ENCODE measurements around the gene PANX1. TPM values are rescaled to one million over a fixed set of nuclear protein-coding genes. Genes with fewer than 3 reads are reported as not detected.

Gene PANX1
- total RNA-seq, 6 experiments from 2014 or later = 9.3 to 20.4 (median 13.7) TPM

- intact Hi-C loops (cut with DNase I) = no loop called here
Measured at GRCh38 chr11:94203070-94203469, 74.4 kb downstream of the PANX1 start.

GRCh38 chr11:94211261-94211830 lies 82.7 kb downstream of the PANX1 start:
- Histone ChIP-seq H3K4me1 (no peaks in the 10 kb centered on the region), H3K27ac (no peak overlapping the region), H3K27me3 (no peaks in the 10 kb centered on the region), H3K4me3 (no peak overlapping the region), H3K9me3 (no peaks in the 10 kb centered on the region), H3K36me3 (no peaks in the 10 kb centered on the region)
- intact Hi-C loops (cut with DNase I) = no loop called here
- no peak for TF ChIP-seq CTCF (IDR thresholded peaks at IDR 0.05)
- ATAC-seq = no peak
- DNase-seq = no peak
- WGBS (ENCODE audit: insufficient coverage, low coverage, low lambda C conversion rate, missing lambda C conversion rate) = 48% methylated on average over 2 of the region's 2 CpGs

More at GRCh38 chr11:94203070-94203469, 74.4 kb downstream of the PANX1 start:
- no peaks in the 10 kb centered on the region for H3K27me3 ChIP-seq
- H3K4me1 ChIP-seq = peaks cover 0 to 22% (median 6%) of the 10 kb centered on the region in 4 donors
- no peak overlapping the region for H3K27ac ChIP-seq
- DNase-seq = no peak
- no peaks in the 10 kb centered on the region for H3K36me3 ChIP-seq
- TF ChIP-seq POLR2A (IDR thresholded peaks at IDR 0.05) (no peak), CTCF (IDR thresholded peaks at IDR 0.05) (no peak)
- ATAC-seq = no peak
- no peaks in the 10 kb centered on the region for H3K9me3 ChIP-seq
- WGBS (ENCODE audit: insufficient coverage, low coverage, low lambda C conversion rate, missing lambda C conversion rate) = 77% methylated on average over 3 of the region's 3 CpGs
- no peak overlapping the region for H3K4me3 ChIP-seq

- ATAC-seq = no peak
- TF ChIP-seq POLR2A (IDR thresholded peaks at IDR 0.05) (no peak), CTCF (IDR thresholded peaks at IDR 0.05) (no peak)
- 54% methylated on average over 2 of the region's 2 CpGs for WGBS (ENCODE audit: insufficient coverage, low coverage, low lambda C conversion rate, missing lambda C conversion rate)
Measured at GRCh38 chr11:94212898-94213297, 84.3 kb downstream of the PANX1 start.

GRCh38 chr11:94217705-94218104 lies 89.1 kb downstream of the PANX1 start:
- no peaks in the 10 kb centered on the region for H3K9me3 ChIP-seq
- H3K36me3 ChIP-seq = no peaks in the 10 kb centered on the region
- H3K4me1 ChIP-seq = no peaks in the 10 kb centered on the region
- no peak for ATAC-seq
- intact Hi-C loops (cut with DNase I) = no loop called here
- TF ChIP-seq CTCF (IDR thresholded peaks at IDR 0.05) (no peak), POLR2A (IDR thresholded peaks at IDR 0.05) (no peak)
- H3K27me3 ChIP-seq = no peaks in the 10 kb centered on the region
- no peak overlapping the region for H3K27ac ChIP-seq
- 53% methylated on average over 1 of the region's 1 CpG for WGBS (ENCODE audit: insufficient coverage, low coverage, low lambda C conversion rate, missing lambda C conversion rate)
- DNase-seq = no peak
- H3K4me3 ChIP-seq = no peak overlapping the region

More at GRCh38 chr11:94212898-94213297, 84.3 kb downstream of the PANX1 start:
- DNase-seq = no peak
- Histone ChIP-seq H3K9me3 (no peaks in the 10 kb centered on the region), H3K27ac (no peak overlapping the region), H3K36me3 (no peaks in the 10 kb centered on the region), H3K4me3 (no peak overlapping the region), H3K27me3 (no peaks in the 10 kb centered on the region), H3K4me1 (no peaks in the 10 kb centered on the region)
- intact Hi-C loops (cut with DNase I) = no loop called here

DNA sequence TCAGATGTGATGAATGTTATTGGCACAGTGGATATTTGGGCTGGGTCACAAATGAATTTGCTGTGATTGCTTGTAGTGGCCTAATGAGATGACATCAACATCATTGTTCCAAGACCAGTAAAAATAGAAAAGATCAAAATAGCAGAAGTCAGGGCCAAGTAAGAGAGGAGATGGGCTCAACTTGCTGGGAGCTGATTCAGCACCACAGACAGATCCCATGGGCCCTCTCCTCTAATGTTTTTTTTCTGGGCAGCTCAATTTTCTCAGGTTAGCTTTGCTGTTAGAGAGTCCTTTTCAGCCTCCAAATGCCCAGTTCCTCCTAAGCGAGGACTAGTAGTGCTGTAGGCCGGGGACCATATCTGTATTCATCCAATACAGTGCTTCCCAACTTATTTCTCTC lies 89.7 kb downstream of the PANX1 start:
- intact Hi-C loops (cut with DNase I) = no loop called here

More for the DNA sequence above, 89.7 kb downstream of the PANX1 start:
- 86% methylated on average over 1 of the region's 2 CpGs for WGBS (ENCODE audit: insufficient coverage, low coverage, low lambda C conversion rate, missing lambda C conversion rate)
- no peaks in the 10 kb centered on the region for H3K27me3 ChIP-seq
- H3K27ac ChIP-seq = no peak overlapping the region
- no peaks in the 10 kb centered on the region for H3K9me3 ChIP-seq
- ATAC-seq = no peak
- no peaks in the 10 kb centered on the region for H3K4me1 ChIP-seq
- TF ChIP-seq CTCF (IDR thresholded peaks at IDR 0.05) (no peak), POLR2A (IDR thresholded peaks at IDR 0.05) (no peak)
- no peaks in the 10 kb centered on the region for H3K36me3 ChIP-seq
- DNase-seq = no peak
- no peak overlapping the region for H3K4me3 ChIP-seq

Data from right lobe of liver (tissue), 6 donors.